ENCODE measurements around the gene BRI3BP.
"Not testable (repeated sequence)": the region's sequence is repeated elsewhere in the genome, so short reads cannot be mapped to it uniquely, and the experiment has no call there.

The BRI3BP gene

DNA sequence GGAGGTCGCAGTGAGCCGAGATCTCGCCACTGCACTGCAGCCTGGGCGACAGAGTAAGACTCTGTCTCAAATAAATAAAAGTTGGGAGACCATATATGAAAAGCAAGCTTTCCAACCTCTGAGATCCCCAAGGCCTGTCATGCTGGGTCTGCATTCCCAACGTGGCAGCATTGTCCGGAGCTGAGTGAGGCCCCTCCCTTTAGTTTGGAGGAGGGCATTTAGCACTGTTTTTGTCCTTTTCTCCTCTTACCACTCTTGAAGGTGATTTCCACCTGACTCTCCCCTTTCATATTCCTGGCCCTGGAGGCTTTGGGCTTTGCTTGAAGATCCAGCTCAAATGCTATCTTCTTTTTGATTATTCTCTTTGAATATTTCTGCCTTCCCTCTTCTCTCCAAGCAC lies 74.9 kb downstream of the BRI3BP start:
- no peak for DNase-seq (ENCODE audit: low spot score)

DNA sequence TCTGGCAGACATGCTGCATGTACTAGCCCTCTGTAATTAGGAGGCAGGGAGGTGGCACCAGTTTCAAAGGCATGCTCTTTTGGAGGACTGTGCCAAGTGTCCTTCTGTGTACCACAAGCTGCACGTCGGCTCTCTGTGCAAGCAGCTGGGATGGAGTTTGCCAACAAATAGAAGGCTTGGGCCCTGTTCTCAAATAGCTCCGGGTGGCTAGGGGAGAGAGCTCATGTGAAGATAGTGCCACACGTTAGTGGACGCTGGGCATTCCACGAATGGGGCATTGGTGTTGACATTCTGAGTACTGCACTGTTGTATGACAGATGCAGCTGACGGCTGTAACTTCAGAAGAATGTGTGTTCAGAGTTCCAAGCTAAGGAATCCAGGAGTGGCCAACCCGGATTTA lies 76.2 kb downstream of the BRI3BP start:
- DNase-seq (ENCODE audit: low spot score): no peak

DNA sequence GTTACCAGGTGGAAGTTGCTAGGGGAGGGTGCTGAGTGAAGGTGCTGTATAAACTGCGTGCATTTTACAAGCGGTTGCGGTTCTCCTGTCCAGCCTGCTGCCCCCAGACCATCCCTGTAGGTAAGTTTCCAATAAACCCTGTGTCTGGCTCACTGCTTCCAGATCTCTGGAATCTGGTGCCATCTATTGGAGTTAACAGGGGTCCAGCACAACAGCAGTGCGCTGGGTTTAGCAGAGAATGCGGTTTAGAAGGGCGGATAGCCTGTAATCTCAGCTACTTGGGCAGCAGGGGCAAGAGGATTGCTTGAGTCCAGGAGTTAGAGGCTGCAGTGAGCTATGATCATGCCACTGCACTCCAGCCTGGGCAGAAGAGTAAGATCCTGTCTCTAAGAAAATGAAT lies 76.7 kb downstream of the BRI3BP start:
- DNase-seq (ENCODE audit: low spot score): no peak

DNA sequence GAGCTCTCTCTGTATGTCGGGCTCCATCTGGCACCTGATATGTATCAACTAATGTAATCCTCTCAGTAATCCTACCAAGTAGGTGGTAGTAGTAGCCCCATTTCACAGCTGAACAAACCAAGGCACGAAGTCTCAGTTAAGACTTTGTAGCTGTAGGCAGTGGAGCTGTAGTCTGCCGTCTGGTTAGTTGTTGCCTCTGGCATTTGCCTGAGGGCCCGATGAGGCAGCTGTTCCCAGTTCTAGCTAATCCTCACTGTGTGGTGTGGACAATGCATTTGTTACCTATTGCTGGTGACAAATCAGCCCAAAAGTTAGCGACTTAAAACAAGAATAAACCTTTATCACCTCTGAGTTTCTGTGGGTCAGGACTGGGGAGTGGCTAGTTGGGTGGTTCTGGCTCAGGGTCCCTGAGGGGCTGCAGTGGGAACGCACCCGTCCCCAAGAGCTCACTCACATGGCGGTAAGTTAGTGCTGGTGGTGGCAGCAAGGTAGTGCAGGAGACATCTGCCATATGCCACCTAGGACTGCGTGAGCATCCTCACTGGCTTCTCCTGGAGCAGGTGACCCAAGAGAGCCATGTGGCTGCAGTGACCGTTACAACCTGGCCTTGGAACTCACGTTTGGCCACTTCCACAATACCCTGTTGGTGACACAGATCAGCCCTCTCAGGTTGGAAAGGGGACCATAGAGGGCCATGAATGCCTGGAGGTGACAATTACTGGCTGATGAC lies 77.4 kb downstream of the BRI3BP start:
- DNase-seq (ENCODE audit: low spot score): no peak

DNA sequence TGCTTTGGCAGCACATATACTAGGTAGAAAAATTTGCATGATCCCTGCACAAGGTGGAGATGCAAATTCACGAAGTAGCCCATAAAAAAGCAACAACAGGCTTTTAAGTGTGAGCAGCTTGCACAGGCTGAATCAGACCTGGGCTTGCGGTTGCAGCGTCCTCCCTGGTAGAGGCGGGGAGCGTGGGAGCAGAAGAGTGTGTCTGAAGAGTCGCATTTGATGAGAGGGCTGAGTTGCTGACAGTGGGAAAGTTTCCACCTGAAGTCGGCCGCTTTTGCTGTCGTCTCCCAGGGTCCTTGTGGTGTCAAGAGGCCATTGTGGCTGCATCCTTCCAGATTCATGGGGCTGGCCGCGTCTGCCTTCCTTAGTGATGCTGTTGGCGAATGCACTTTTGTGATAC lies 78.0 kb downstream of the BRI3BP start:
- DNase-seq (ENCODE audit: low spot score): no peak

DNA sequence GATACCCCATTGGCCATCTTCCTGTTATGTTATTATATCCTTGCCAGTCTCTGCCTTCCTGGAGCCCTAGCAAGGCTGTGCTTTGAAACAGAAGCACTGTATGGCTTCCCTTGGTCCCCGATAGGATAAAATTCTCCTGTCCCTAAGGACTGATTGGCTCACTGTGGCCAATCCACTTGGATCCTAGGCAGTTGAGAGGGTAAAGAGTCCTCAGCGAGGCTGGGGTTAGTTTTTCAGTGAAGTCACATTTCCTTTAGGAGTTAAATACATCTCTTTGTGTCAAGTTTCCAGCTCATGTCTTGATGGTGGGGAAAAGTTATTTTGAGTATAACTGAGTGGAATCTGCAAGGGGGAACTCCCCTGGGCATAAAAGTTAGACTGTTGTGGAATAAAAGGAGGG lies 79.1 kb downstream of the BRI3BP start:
- no peak for DNase-seq (ENCODE audit: low spot score)

DNA sequence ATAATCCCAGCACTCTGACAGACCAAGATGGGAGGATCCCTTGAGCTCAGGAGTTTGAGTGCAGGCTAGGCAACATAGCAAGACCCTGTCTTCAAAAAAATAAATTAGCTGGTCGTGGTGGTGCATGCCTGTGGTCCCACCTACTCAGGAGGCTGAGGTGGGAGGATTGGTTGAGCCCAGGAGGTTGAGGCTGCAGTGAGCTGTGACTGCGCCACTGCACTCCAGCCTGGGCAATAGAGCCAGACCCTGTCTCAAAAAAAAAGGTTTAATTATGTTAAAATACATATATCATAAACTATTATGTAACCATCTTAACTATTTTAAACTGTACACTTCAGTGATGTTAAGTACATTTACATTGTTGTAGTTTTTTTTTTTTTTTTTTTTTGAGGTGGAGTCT lies 80.8 kb downstream of the BRI3BP start:
- DNase-seq (ENCODE audit: low spot score): not testable (repeated sequence)

DNA sequence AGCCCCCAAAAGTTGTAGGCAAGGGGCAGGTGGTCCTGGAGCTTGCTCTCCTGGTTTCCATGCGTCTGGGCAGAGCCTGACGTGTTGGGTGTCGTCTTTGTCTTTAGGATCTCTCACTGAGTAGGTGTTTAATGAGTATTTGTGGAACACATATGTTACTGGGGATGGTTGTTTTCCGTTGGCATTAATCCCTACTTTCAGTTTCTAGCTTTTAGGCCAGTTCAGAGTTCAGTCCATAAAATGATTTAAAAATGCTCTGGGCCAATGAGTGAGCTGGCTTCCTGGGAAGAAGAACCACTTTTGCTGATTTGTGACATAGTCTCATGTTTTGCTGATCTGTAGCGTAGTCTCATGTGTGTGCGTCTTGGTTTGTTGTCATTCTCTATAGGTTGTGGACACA lies 82.7 kb downstream of the BRI3BP start:
- no peak for DNase-seq (ENCODE audit: low spot score)

DNA sequence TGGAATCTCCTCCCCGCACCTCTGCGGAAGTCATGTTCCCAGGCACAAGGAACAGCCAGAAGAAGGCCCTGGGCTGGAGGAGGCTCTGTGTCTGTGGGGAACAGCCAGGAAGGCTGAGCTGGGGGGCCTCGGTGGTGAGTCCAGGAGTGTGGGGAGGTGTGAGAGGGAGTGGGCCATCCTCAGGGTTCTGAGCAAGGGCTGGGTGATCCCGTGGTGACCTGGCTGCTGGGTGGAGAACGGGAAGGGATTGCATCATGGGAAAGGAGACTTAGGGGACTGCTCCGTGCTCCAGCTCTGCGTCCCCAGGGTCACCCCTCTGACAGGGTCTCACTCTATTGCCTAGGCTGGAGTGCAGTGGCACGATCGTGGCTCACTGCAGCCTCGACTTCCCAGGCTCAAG lies 85.6 kb downstream of the BRI3BP start:
- DNase-seq (ENCODE audit: low spot score): no peak

DNA sequence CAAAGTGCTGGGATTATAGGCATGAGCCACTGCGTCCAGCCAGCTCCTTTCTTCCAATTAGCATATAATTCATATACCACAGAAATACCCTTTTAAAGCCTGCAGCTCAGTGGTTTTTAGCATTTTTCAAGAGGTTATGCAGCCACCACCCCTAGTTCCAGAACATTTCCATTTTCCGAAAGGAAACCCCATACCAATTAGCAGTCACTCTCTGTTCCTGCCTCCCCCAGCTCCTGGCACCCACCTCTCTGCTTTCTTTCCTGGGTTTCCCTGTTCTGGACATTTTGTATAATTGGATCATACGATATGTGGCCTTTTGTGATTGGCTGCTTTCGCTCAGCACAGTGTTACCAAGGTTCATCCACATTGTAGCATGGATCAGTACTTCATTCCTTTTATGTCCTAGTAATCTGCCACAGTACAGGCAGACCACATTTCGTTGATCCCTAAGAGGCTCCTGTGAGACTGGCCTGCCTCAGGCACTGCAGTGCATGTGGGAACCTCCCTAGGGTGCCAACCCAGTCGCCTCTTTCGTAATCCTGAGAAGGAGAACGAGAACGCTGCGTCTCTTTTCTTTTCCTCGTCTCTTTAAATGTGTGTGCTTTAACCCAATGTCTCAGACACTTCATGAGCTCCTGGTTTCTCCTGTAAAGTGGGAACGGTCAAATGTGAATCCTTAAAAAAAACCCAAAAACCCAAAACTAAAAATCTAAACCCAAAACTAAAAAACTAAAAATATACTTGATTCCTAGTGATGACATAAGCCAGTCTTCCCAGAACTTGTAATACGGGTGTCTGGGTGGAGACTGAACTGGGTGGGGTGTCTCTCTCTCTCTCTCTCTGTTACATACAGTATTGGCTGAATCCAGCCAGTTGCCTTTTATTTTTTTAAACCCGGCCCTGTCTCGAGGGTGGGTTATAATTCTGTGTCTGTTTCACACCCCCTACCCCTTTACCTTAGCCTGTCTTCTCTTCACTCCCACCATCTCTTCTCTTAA lies 86.5 kb downstream of the BRI3BP start:
- DNase-seq (ENCODE audit: low spot score): peak; percentile 78
